ELR (cell line): ENCODE data around the gene CPEB4.
A peak's percentile ranks its signal among the peaks of the same experiment; 100 is the strongest.

Source experiments
- DNase-seq: peaks from one replicate; pipeline ENCODE4 v3.0.0-alpha.2; 2015; ENCODE audit warnings: low read depth

CPEB4 gene

GRCh38 chr5:173944511-173944910, 56.4 kb downstream of the CPEB4 start:
- DNase-seq = no peak

GRCh38 chr5:173945160-173945559, 57.0 kb downstream of the CPEB4 start:
- no peak for DNase-seq

GRCh38 chr5:173946323-173946722, 58.2 kb downstream of the CPEB4 start:
- DNase-seq = no peak

GRCh38 chr5:173950829-173951228, 62.7 kb downstream of the CPEB4 start:
- DNase-seq = no peak

- DNase-seq = peak; percentile 75
These were observed 65.5 kb downstream of the CPEB4 start for GRCh38 chr5:173953528-173954090.

GRCh38 chr5:173954671-173955521, 66.7 kb downstream of the CPEB4 start:
- peak; percentile 49 for DNase-seq

GRCh38 chr5:173960986-173961385, 72.8 kb downstream of the CPEB4 start:
- DNase-seq = no peak

- DNase-seq = no peak
These were observed 73.3 kb downstream of the CPEB4 start for GRCh38 chr5:173961418-173961817.

- DNase-seq = no peak
These were observed 74.4 kb downstream of the CPEB4 start for GRCh38 chr5:173962436-173962972.

- peak; percentile 69 for DNase-seq
These were observed 75.2 kb downstream of the CPEB4 start for GRCh38 chr5:173963182-173963838.

GRCh38 chr5:173963867-173964441, 75.8 kb downstream of the CPEB4 start:
- peak; percentile 21 for DNase-seq

GRCh38 chr5:173964506-173964905, 76.4 kb downstream of the CPEB4 start:
- no peak for DNase-seq

GRCh38 chr5:173967241-173967640, 79.1 kb downstream of the CPEB4 start:
- DNase-seq = no peak

- no peak for DNase-seq
These were observed 80.1 kb downstream of the CPEB4 start for GRCh38 chr5:173968154-173968797.

- DNase-seq = peak; percentile 68
These were observed 81.3 kb downstream of the CPEB4 start for GRCh38 chr5:173969167-173970049.

GRCh38 chr5:173970878-173971650, 82.9 kb downstream of the CPEB4 start:
- no peak for DNase-seq

- DNase-seq = no peak
These were observed 83.7 kb downstream of the CPEB4 start for GRCh38 chr5:173971681-173972345.

- DNase-seq = no peak
These were observed 84.4 kb downstream of the CPEB4 start for GRCh38 chr5:173972607-173972924.

- DNase-seq = peak; percentile 83
These were observed 84.9 kb downstream of the CPEB4 start for GRCh38 chr5:173972925-173973615.
